Left ventricle myocardium superior (tissue), 1 donor: ENCODE measurements around the gene ABCC4. TPM values are rescaled to one million over a fixed set of nuclear protein-coding genes. Genes with fewer than 3 reads are reported as not detected.

ENCODE experiments used
- ATAC-seq: fragments of 200-7000 bp; cut with Tn5 transposase; one replicate; pipeline ENCODE4 v1.9.1; 2020; ENCODE audit warnings: mild to moderate bottlenecking, moderate library complexity
- DNase-seq: peaks from one replicate; pipeline ENCODE4 v3.0.0-alpha.2; 2020
- intact Hi-C: fragments of 100-400 bp; cut with micrococcal nuclease; formaldehyde crosslinking; loops from one replicate; pipeline ENCODE4 v1.11.0; 2022
- total RNA-seq: library from RNA; stranded (reverse); fragmentation: NEBNext Ultra II Directional; extraction: Animal tissue kit (Norgen Biotek cat#: 25700); gene quantifications from one replicate; pipeline ENCODE4 v1.2.1, GENCODE V29; 2021
- donor health status: DM: no; HTN: yes; CAD: no; lungs with severe emphysema.

The ABCC4 gene
- total RNA-seq, 1 donor from 2014 or later = 3.3 TPM

DNA sequence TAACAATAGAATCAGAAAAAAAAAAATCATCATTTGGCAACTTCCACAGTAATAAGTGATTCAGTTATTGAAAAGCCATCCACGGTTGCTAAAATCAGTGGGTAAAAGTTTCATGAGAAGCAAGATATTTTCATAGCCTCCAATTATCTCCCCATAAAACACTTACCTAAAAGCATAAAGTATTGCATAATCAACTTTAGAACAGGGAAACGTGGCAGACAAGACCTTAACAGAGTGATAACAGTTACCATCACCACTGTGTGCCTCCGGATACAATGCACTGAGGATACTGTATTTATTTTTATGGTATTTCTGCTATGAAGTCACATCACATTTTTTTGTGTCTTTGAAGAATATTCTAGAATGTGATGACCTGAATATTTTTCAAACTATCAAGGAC lies 37.0 kb downstream of the ABCC4 start:
- ATAC-seq (no peak), DNase-seq (no peak)
- intact Hi-C loops = no loop called here

DNA sequence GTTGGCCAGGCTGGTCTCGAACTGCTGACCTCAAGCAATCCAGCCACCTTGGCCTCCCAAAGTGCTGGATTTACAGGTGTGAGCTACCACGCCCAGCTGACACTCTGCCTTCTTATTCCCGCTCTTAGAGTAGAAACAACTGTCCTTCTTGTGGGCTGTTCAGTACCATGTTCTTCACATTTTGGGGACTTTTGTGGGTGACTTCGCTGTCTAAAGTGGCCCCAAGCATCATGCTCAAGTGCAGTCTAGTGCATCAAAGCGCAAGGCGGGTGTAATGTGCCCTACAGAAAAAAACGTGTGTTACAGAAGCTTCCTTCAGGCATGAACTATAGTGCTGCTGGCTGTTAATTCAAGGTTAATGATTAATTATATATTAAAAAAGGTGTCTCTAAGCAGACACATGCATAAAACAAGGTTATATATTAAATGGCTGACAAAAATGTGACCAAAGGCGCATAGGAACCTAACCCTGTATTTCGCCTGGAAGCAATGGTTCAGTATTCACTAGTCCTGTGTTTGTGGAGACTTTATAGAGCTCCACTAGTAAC lies 38.3 kb downstream of the ABCC4 start:
- DNase-seq (no peak), ATAC-seq (no peak)
- intact Hi-C loops = no loop called here

DNA sequence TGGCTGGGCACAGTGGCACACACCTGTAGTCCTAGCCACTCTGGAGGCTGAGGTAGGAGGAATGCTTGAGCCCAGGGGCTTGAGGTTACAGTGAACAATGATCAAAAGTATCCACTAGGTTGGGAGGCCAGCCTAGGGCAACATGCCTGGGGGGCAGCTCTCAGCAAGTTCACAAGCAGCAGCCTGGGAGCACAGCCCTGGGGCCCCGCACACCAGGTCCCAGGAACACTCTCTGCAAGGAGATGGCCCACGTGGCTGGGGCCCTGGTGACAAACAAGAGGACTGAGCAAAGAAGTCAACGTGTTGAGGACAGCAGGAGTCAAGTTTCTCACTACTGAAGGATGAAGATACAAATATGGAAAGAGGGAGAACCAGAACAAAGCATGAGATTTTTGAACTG lies 39.3 kb downstream of the ABCC4 start:
- DNase-seq = no peak
- intact Hi-C loops = no loop called here
- ATAC-seq = no peak

DNA sequence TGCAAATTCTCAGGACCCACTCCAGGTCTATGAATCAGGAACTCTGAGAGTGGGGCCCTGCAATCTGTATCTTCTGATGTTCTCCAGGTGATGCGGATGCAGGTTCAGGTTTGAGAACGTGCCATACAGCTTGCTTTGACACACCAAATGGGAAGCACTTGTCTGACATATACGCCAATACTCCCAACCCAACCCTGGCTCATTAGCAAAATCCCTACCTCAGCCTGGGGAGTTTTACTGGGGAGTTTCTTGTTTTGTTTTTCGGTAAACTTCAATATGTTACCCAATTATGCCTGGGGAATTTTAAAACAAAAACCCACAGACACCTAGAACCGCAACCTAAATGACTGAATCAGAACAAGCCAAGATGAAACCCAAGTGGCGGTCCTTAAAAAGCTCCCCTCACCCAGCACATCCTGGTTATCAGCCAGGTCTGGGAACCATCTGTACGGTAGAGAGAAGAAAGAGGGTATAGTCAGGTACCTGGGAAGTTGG lies 41.2 kb downstream of the ABCC4 start:
- ATAC-seq = no peak
- DNase-seq = no peak
- intact Hi-C loops = no loop called here

DNA sequence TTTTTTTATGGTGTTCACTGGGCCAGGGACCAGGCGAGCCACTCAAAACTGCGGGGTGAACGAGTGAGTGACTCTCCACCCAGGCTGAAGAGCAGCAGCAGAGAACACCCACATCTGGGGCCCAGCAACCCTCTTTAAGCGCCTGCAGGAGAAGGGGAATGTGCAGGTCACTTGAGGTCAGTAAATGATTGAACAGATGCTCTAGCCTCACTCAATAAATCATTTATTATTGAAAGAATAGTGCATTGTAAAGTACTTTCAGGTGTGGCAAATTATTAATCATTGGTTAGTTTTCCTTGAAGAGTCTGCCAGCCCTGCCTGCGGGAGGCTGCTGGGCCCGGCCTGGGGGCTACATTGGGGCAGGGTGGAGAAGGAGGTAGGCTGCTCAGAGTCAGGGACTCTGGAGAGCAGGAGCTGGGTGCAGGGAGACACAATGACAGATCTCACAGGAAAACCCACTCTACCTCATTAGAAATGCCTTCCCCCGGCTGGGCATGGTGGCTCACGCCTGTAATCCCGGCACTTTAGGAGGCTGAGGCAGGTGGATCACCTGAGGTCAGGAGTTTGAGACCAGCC lies 42.5 kb downstream of the ABCC4 start:
- ATAC-seq (no peak), DNase-seq (no peak)
- intact Hi-C loops = no loop called here

DNA sequence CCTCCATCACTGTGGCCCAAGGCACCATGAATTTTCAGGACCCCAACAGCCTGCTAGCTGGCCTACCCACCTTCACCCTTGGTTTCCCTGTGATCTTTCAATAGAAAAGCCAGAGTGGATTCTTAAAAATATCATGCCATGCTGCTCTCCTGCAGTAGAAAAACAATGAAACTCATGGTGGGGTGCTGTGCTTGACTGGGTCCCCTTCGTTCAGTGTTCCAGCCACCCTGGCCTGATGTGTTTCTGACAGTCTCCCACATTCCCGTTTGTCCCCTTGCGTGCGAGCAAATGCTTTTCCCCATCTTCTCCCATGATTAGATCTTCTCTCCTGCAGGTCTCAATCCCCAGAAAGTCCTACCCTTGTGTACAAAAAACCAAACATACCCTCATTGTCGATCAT lies 43.2 kb downstream of the ABCC4 start:
- intact Hi-C loops = no loop called here
- no peak for DNase-seq
- no peak for ATAC-seq

DNA sequence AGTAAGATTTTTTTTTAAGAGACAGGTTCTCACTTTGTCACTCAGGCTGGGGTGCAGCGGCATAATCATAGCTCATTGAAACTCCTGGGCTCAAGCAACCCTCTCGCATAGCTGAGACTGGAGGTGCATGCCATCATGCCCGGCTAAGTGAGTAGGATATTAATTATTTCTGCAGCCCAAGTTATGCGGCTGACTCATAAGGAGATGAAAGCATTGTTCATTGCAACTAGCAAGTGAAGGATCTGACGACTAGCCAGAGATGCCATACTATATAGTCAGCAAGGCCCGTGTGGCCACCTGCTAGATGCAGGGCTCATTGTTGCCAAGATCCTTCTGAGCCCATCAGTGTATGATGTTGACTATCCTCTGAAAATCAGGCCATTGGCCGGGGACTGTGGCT lies 45.2 kb downstream of the ABCC4 start:
- intact Hi-C loops = no loop called here
- DNase-seq = no peak
- no peak for ATAC-seq

DNA sequence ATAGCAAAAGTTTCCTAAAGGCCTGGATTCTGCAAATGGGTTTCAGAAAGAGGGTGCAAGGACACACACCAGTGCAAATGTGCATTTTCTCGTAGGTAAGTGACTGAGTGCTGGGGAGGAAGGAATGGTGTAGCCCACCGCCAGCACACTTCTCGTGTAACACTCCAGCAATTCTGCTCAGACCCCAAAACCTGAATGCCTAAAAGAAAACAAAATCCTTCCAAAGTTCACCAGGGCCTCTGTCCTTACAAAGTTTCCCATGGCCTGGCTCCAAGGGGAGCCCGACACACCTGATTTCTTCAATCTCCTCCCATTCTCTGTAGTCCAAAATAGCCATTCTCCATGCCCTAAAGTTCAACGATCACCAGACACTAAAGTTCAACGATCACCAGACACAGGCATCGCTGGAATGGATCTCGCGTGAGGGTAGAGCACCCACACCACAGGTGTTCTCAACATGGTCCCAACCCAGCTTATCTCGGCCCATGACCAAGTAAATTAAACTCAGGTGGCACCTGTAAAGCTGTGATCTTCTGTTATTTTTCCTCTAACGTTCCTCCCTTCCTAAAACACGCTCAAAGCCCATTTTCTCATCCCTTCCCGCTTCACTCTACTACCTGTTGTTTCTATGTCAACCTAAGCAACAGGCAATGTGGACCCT lies 46.0 kb downstream of the ABCC4 start:
- DNase-seq (no peak), ATAC-seq (no peak)
- intact Hi-C loops = no loop called here

DNA sequence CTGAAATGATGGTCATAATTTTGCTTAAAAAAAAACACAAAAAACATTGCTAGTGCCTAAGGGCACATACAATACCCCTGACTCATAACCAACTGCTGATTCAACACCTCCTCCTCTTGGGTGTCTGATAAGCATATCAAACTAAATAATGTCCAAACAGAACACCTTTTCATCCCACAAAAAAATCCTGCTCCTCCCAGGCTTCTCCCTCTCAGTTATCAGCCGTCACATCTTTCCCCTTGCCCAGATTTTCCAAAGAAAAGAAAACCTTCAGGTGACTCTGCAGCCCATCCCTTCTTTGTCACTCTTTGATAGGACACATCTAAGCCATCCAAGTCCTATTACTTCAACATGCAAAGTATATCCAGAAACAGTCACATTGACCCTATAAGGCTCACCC lies 46.9 kb downstream of the ABCC4 start:
- intact Hi-C loops = no loop called here
- ATAC-seq (no peak), DNase-seq (no peak)

DNA sequence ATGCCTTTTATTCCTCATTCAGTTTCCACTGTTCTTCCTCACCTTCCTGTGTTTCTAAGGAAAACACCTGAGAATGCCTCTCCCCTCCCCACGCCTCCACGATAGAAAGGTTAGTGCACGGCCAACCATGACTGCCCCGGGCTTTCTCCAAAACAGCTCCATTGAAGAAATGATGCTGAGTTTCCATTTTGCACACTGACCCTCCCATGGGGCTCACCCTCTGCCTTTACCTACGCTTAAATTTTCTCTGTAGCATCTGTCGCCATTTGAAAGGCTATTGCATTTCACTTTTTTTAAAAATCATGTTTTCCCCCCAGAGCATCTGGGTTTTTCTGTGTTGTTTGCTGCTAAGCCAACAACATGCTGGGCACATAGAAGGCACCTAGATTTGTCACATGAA lies 48.2 kb downstream of the ABCC4 start:
- DNase-seq (no peak), ATAC-seq (no peak)
- intact Hi-C loops = no loop called here

DNA sequence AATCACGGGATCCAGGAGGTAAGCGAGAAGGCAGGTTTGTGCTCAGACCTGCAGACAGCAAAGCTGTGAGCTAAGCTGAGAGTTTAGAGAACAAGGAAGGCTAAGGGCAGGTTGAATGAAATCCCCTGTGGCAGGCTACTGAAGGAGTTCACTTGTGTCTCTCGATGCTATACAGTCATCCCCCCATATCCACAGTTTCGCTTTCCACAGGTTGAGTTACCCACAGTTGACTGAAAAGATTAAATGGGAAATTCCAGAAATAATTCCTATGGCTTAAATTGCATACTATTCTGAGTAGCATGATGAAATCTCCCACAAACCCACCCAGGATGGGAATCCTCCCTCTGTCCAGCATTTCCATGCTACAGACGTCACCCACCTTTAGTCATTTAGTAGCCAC lies 49.6 kb downstream of the ABCC4 start:
- no peak for ATAC-seq

DNA sequence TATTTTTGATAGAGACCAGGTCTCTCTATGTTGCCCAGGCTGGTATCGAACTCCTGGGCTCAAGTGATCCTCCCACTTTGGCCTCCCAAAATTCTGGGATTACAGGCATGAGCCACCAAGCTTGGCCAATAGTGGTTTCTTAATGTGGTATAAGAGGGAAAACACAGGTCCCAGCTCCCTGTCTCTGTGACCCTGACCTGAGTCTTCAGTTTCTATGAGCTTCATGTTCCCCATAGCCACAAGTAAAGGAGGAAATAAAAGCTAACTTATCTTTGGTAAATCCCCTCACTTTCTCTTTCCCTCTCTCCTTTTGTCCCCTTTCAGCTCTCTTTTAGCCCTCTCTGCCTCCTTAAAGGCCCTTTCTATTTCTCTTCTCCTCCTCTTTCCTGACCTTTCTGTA lies 50.3 kb downstream of the ABCC4 start:
- intact Hi-C loops = no loop called here
- no peak for ATAC-seq
- DNase-seq = no peak

More for the DNA sequence above, 49.6 kb downstream of the ABCC4 start:
- intact Hi-C loops = no loop called here
- no peak for DNase-seq

DNA sequence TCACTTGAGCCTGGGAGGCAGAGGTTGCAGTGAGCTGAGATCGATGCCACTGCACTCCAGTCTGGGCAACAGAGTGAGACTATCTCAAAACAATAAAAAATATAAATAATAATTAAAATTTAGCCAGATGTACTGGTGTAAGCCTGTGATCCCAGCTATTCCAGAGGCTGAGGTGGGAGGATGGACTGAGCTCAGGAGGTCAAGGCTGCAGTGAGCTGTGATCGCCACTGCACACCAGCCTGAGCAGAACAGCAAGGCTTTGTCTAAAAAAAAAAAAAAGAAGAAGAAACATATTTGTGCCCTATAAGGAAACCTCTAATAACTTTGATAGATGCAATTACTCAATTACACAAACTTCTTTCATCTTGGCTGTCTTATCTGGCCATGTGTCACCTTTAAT lies 52.3 kb downstream of the ABCC4 start:
- ATAC-seq (no peak), DNase-seq (no peak)
- intact Hi-C loops = no loop called here

DNA sequence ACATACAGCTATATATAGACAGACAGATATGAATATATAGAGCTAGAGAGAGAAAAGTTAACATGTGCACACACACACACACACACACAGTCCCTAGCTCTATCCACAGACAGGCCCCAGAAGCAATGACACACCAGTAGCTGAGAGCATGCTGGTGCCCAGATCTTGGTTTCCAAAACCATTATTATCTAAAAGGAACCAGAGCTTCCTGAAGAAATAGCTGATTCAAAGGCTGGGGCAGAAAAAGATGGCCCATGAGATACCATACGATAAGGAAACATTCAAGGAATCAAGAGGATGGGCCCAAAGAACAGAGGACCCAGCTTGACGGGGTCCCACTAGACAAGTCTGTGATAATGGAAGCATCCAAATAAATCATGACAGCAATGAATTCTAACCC lies 53.4 kb downstream of the ABCC4 start:
- DNase-seq (no peak), ATAC-seq (no peak)
- intact Hi-C loops = no loop called here

DNA sequence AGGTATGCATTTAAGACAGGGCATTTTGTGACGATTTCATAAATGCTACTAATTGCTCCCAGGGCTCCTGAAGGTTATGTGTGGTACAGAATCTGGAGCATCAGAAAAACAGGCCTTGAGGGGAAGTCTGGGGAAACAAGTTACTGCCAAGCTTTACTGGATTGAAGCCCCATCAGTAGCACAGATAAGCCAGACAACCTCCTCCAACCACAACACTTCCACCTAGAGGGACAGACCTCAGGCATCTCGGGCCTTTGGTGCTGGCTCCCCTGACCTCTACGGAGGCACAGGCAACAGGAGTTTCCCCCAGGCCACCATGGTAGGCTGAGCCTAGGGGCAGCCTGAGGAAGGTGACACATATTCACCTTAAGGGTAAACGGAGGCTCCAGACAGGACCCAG lies 54.1 kb downstream of the ABCC4 start:
- no peak for DNase-seq
- intact Hi-C loops = no loop called here
- no peak for ATAC-seq

DNA sequence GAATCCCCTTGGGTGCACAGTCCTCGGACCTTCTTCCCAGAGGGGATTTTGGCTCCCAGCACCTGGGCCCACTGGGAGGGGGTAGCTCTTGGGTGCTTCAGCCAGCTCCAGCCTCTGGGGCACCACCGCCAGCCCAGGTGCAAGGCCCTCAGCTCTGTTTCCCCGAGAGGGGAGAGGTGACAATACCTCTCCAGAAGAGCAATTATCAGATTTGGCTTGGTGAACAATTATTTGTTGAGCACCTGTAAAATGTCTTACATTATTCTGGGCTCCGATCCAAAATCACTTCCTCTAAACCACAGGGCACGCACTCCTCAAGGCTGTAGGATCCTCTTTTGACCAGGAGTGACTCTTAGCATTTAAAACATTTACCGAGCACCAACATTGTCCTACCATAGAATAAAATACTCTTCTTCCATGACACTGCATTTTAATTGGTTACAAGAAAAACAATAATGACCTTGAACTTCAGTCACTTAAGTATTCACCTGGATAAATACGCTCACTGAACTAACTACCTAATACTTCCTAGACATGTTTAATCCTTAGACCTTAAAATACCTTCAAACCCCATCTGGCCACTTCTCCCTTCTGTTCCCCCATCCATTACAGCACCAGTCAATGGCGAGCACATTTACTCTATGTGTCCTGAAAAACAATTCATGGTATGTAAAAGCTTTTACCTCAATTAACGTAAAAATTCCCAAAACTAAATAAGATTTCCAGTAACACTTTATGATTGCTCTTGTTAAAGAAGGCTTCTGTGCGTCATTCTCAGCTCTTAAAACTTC lies 54.8 kb downstream of the ABCC4 start:
- DNase-seq (no peak), ATAC-seq (no peak)
- intact Hi-C loops = no loop called here

DNA sequence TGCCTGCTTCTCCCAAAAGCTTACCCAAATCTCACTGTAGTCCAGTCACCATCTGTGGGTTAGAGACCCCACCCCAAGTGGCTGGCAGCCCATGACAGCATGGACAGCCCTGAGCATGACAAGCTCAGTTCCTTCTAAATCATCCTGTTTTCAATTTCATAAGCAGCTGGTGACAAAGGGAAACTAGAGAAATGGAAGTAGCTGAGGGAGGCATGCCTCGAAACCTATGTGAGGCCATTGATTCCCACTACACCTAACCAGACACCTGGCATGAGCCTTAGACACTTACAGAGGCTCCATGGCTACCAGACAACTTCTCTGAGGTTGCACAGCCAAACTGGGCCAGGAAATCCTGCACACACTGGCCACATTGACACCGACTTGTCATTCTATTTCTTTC lies 56.2 kb downstream of the ABCC4 start:
- intact Hi-C loops = no loop called here
- ATAC-seq = no peak
- DNase-seq = no peak

DNA sequence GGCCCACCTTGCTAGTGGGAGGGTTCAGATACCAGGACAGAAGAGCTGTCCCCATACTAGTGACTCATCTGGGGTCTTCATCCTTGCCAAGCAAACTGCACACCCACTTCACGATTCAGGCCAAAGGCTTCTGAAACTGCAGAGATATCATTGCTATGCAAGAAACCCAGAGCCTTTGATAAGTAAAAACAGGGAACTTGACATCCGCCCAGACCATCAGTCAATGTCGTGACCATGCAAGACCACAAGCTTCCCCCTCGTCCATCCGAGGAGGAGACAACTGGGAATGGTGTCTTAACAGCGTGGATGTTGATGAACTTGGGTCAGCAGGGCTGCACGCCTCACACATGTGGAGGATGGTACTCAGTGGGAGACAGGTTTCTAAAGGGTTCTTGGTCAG lies 58.0 kb downstream of the ABCC4 start:
- intact Hi-C loops = no loop called here
- no peak for ATAC-seq
- no peak for DNase-seq

DNA sequence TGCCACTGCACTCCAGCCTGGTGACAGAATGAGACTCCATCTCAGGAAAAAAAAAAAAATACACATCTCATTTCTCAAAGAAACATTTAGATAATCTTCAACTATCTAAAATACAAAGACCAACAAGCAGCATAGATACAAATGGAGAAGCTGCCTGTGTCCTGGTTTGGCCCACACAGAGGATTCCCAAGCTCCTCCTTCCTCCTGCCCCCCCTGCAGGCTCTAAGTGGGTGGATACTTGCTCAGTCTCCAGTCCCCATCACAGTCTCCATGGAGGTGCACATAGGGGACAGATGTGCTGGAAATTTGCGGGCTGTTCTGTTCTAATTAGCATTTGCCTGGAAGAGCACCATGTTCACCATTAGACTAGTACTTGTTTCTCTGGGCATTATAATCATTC lies 59.9 kb downstream of the ABCC4 start:
- ATAC-seq = no peak
- intact Hi-C loops = no loop called here
- DNase-seq = no peak

DNA sequence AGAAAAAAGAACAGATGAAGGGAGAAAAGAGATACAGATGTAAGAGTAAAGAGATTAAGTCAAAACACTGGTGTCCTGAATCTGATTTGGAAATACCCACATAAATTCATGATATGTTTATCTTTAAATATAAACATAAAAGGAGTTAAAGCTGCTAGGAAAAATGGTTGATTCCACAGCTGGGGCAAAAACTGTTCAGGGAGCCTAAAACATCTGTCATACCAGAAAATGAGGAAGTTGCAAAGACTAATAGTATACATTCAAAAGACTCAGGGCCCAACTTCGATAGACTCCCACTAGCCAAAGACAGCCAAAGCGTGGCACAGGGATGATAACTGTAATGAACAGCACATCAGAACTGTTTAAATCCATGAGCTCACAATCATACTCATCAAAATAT lies 62.0 kb downstream of the ABCC4 start:
- intact Hi-C loops = no loop called here
- DNase-seq (no peak), ATAC-seq (no peak)
